HG03196 (cell line): ENCODE measurements around the gene PRRT4.

Source experiments
- ATAC-seq: cut with Tn5 transposase; IDR thresholded peaks from one replicate; pipeline ENCODE4 v1.9.1; 2021; ENCODE audit not compliant: unreplicated experiment

PRRT4 gene

GRCh38 chr7:128361411-128362379 lies at the start of gene PRRT4:
Gene PRRT4, minus strand, starts transcription at chr7:128361690.
- no peak for ATAC-seq

- no peak for ATAC-seq
Observed at GRCh38 chr7:128410451-128410753, 48.9 kb upstream of the PRRT4 start.

- peak; percentile 67 for ATAC-seq
Observed at GRCh38 chr7:128409596-128410450, 48.3 kb upstream of the PRRT4 start, which contains the start of gene IMPDH1. Gene IMPDH1, minus strand, starts transcription at chr7:128409982. Its CDS starts 81 bp downstream, at chr7:128409901.

GRCh38 chr7:128408709-128409595 lies 47.5 kb upstream of the PRRT4 start:
- ATAC-seq = no peak

- no peak for ATAC-seq
Observed at GRCh38 chr7:128407751-128408708, 46.5 kb upstream of the PRRT4 start.

GRCh38 chr7:128407233-128407589 lies 45.7 kb upstream of the PRRT4 start:
- no peak for ATAC-seq

- ATAC-seq = no peak
Observed at GRCh38 chr7:128406314-128407232, 45.1 kb upstream of the PRRT4 start.

- no peak for ATAC-seq
Observed at GRCh38 chr7:128405471-128406313, 44.2 kb upstream of the PRRT4 start.

GRCh38 chr7:128404886-128405470 lies 43.5 kb upstream of the PRRT4 start:
- ATAC-seq = no peak

GRCh38 chr7:128404143-128404681 lies 42.7 kb upstream of the PRRT4 start:
- no peak for ATAC-seq

- ATAC-seq = no peak
Observed at GRCh38 chr7:128403676-128404075, 42.2 kb upstream of the PRRT4 start.

GRCh38 chr7:128402356-128402755 lies 40.9 kb upstream of the PRRT4 start:
- no peak for ATAC-seq

GRCh38 chr7:128400566-128400965 lies 39.1 kb upstream of the PRRT4 start:
- no peak for ATAC-seq

- ATAC-seq = no peak
Observed at GRCh38 chr7:128399991-128400390, 38.5 kb upstream of the PRRT4 start.

GRCh38 chr7:128398841-128399135 lies 37.3 kb upstream of the PRRT4 start:
- ATAC-seq = no peak

- no peak for ATAC-seq
Observed at GRCh38 chr7:128398016-128398840, 36.7 kb upstream of the PRRT4 start.
